A549 (cell line): Measurements from ENCODE around the gene DGCR2.
"Not testable (repeated sequence)": the region's sequence is repeated elsewhere in the genome, so short reads cannot be mapped to it uniquely, and the experiment has no call there.

ENCODE experiments used
- CTCF ChIP-seq: fragments of >200 bp; sonication (Bioruptor Twin); formaldehyde crosslinking; IDR thresholded peaks from 3 replicates; pipeline ENCODE4 v1.5.1; 2016
- ELK1 ChIP-seq: fragments of 150-350 bp; IDR thresholded peaks from 2 replicates; pipeline ENCODE4 v1.6.1; 2014; ENCODE audit warnings: low read depth, mild to moderate bottlenecking, low read length
- SREBF2 ChIP-seq: fragments of 450-650 bp; IDR thresholded peaks from 2 replicates; pipeline ENCODE4 v1.6.1; 2014; ENCODE audit warnings: mild to moderate bottlenecking, moderate library complexity
- TF ChIP-seq, protein P1 (sequence below): IDR thresholded peaks from 2 replicates; pipeline ENCODE4 v1.6.1; 2012; ENCODE audit warnings: low read depth, borderline replicate concordance

GRCh38 chr22:19050847-19051246 lies 71.4 kb downstream of the DGCR2 start:
- TF ChIP-seq CTCF, ELK1, SREBF2: not testable (repeated sequence)
- TF ChIP-seq, protein P1, sequence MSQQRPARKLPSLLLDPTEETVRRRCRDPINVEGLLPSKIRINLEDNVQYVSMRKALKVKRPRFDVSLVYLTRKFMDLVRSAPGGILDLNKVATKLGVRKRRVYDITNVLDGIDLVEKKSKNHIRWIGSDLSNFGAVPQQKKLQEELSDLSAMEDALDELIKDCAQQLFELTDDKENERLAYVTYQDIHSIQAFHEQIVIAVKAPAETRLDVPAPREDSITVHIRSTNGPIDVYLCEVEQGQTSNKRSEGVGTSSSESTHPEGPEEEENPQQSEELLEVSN = not testable (repeated sequence)
